ENCODE measurements around the gene TACC3.
"Not testable (repeated sequence)": the region's sequence is repeated elsewhere in the genome, so short reads cannot be mapped to it uniquely, and the experiment has no call there.

TACC3 gene

DNA sequence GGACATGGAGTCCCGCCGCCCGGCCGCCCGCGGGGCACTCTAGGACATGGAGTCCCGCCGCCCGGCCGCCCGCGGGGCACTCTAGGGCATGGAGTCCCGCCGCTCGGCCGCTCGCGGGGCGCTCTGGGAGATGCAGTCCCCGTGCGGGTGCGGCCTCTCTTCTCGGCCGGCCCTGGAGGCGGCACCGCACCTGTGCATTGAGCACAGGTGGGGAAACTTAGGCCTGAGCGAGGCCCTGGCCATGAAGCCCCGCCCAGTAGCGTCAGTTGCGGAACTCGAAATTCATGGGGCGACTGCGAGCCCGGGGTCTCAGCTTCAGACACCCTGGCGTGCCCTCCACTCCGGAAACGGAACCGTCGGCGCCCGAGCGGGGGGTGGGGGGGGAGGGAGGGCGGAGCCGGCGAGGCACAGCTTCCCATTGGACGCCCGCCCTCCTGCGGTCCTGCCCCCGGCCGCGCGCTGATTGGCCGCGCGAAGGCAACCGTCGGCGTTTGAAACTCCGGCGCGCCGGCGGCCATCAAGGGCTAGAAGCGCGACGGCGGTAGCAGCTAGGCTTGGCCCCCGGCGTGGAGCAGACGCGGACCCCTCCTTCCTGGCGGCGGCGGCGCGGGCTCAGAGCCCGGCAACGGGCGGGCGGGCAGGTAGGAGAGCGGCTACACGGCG lies at the start of gene TACC3, which contains the start of gene TMEM129:
Gene TACC3 (plus strand): TSS at position 519 of the 663 bp plus-strand sequence. CDS start 1,901 bp downstream, outside the sequence.
Gene TMEM129 (minus strand): TSS at position 321 of the 663 bp plus-strand sequence. CDS start 486 bp downstream, outside the sequence.
- peak; percentile 79 for DNase-seq (ENCODE audit: low spot score)

DNA sequence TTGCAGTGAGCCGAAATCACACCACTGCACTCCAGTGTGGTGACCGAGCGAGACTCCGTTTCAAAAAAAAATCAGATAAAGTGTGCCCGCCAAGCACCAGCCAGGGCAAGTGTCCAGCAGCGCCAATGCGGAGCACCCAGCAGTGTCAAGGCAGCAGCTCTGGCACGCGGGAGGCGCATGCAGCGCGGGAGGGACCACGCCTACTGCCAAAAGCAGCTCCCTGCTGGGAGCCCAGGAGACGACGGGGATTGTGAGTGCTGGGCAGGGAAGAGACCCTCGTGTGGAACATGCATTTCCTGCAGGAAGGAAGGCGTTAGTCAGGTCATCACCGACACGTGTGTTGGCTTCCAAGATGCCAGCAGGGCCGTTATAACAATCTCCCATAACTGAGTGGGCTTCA lies 47.6 kb upstream of the TACC3 start:
- no peak for DNase-seq (ENCODE audit: low spot score)

DNA sequence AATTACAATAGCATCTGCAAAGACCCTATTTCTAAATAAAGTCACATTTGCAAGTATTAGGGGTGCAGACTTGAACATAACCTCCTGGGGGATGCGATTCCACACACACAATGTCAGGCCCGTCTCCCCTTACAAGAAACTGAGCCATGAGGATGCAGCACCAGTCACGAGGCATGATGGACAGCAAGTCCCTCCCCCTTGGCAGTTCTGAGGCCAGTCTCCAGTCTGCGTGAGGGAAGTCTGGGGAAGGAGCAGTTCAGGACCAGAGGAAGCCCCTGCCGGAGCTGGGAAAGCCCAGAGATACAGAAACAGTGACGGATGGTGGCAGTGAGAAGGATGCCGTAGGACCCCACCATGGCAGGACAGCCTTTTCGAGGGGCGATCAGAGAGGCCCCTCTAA lies 46.6 kb upstream of the TACC3 start:
- DNase-seq (ENCODE audit: low spot score) = no peak

DNA sequence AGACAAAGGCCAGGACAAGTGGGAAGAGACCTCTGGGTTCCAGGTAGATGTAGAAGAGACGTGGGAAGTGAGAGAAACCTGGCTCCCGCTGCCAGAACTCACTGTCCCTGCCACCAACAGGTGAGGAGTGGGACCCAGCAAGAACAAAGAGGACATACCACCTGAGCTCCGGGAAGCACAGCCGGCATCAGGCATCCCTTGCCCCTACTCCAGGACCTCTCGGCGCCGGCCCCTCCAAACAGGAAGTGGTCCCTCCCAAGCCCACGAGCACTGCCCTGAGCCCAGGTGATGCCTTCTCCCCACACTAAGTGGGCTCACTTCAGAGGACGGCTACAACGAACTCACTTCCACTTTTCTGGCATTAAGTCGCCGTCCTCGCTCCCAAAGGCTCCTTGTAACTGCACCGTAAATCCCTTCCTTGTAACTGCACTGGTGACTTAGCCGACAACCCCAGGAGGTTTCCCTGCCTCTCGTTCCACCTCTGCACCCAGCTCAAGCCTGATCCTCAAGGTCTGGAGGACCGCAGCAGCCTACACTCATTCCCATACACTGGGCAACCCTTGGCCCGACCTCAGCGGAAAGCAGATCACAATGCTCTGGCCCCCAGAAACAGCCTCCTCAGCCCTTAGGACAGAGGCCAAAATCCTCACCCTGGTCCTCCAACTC lies 46.1 kb upstream of the TACC3 start:
- DNase-seq (ENCODE audit: low spot score) = no peak

DNA sequence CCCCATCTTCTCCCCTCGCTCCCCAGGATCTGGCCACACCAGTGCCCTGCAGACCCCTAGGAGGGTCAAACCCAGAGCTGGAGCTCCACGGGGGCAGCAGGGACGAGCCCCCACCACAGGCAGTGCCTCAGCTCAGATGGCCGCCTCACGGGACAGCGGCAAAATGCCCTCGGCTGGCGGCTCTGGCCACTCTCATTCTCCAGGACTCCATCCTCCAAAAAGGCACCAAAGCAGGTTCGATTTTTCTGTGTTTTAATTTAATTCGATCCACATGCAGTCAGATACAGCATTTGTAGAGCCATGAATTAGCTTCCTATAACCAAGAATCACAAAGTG lies 45.6 kb upstream of the TACC3 start:
- DNase-seq (ENCODE audit: low spot score) = no peak

DNA sequence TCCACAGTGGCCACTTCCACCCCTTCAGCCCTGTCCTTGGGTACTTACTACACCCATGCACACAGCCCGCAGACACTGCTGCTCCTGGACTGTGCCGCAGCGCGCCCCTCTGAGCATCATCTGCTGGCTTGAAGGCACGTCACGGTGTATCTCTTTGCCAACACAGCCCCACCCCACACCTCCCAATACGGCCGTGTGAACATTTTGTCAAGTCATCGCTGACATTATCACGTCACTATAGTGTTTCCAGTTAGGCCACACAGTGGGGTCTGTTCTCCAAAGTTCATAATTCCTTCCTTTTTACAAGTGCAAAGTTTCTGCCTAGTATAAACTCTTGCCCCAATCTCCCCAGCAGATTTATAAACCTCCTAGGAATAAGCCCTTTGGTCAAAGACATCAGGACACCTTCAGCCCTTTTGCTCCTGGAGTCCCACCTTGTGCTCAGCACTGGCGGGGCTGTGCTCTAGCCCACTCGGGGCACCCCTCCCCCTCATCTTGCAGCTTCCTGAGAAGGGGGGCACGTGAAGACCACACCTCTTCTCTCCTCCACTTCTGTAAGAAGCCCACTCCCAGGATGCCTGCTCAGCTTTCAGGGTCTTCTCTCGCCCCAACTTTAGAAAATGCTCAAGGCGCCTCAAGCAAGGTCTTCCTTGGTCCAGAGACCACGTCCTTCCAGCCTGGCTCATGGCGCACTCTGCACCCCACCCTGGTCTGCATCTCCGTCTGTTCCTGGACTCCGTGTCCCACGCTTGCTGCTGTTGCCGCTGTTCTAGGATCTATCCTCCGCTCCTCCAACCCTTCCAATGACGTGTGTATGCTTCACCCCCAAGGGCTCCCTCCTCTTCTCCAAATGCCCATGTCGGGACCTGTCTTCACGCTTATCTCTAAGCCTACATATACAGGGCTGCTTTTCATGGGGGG lies 44.5 kb upstream of the TACC3 start:
- no peak for DNase-seq (ENCODE audit: low spot score)

DNA sequence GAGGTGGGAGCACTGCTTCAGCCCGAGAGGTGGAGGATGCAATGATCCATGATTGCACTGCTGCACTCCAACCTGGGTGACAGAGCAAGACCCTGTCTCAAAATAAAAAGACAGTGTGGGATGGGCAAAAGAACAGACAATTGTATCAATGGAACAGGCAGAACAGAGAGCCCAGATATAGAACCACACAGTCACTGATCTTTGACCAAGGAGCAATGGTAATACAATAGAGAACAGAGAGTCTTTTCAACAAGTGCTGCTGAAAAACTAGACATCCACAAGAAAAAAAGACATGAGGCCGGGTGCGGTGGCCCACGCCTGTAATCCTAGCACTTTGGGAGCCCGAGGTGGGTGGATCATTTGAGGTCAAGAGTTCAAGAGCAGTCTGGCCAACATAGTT lies 43.1 kb upstream of the TACC3 start:
- no peak for DNase-seq (ENCODE audit: low spot score)

DNA sequence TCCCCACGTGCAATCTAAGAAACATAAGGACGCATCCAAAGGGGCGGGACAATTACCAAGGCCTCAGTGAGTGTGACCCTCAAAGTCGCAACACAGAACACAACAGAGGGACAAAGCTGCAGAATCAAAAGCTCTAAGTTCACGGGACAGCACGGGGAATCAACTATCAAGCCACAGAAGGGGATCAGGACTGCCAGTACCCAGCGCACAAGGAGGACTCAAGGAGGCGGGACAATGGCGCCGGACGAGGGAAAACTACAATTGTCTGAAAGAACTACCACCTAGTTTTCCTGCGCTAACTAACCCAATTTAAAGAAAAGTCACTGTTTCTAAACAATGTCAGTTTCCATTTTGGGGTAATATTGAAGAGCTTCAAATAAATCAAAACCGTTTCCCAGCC lies 38.5 kb upstream of the TACC3 start:
- DNase-seq (ENCODE audit: low spot score) = no peak

DNA sequence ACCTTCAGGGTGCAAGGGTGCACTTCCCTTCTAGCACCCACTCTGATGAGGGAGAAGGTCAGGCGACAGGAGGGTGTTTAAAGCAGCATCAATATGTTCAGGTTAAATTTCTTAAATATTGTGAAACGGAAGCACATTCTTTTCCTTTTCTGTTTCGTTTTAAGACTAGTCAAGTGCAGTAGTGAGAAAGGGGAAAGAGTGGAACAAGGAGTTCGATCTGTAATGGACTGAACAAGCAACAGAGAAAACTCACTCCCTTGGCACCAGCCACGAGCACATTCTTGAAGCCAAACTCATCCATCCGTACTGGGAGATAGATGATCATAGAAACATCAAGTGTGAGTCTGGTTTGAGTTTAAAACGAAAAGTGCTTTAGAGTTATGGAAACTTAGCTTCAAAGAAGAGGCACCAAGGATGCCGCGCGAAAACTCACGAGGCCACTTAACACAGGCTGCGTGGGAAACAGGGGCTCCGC lies 38.0 kb upstream of the TACC3 start:
- DNase-seq (ENCODE audit: low spot score) = peak; percentile 8

DNA sequence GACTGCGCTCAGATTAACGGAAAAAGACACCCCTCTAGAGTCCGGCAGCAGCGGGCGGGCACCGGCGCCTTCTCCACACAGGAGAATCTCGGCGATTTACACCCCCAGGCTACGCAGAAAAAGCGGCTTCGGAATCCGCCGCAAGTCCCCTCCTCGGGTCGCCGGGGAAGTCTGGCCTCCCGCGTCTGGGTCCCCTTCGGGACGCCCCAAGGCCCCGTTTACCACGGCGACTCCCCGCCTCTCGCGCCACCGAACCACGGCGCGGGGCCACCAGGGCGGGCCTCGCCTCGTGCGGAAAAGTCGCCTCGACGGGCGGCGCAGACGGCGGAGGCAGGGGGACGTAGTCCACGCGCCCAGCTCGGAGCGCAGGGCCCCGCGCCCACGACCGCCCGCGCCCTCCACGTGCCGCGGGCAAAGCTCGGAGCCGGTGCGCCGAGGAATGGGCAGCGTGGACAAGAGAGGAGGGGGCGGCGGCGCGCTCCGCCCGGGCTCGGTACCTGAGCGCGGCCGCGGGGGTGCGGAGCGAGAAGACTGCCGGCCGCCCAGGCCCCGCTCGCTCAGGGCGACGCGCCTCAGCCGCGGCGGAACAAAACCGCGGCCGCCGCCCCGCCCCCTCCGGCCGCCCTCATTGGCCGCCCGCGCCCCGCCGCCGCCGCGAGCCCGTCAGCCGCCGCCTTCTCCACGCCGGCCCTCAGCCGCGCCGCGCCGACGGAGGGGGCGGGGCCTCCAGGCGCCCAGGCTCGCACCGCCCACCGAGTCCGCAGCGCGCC lies 37.4 kb upstream of the TACC3 start, which contains the start of gene FAM53A:
Gene FAM53A (minus strand): TSS at position 578 of the 770 bp plus-strand sequence. CDS start 15,572 bp downstream, outside the sequence.
- DNase-seq (ENCODE audit: low spot score) = peak; percentile 50

DNA sequence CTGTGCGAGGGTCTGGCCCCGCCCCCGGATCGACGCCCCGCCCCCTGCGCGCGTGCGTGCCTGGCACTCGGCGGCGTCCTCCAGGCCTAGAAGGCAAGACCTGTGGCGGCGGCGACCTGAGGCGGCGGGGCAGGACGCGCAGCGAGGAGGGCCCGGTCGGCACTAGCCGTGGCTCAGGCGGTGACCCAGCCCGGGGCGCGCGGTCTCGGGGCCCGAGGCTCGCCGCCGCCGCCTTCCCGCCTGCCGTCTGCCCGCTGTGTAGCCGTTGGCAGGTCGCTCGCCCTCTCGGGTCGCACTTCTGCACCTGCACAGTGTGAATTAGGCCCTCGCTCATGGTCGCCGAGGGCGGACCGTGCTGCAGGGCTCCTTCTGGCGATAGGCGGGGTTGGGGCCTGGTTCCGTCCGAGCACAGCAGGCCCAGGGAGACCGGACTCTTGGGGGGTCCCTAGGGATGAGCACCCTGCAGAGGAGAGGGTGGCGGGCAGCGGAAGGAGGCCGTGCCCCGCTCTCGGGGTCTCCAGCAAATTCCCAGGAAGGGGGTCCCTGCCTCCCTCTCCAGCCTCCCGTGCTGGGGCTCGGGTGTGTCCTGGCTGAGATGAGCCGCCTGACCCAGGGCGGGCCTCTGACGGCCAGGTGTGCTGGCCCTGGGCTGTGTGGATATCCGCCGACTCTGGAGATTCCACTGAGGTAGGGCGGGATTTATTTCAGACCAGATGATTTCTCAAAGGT lies 36.7 kb upstream of the TACC3 start:
- no peak for DNase-seq (ENCODE audit: low spot score)

DNA sequence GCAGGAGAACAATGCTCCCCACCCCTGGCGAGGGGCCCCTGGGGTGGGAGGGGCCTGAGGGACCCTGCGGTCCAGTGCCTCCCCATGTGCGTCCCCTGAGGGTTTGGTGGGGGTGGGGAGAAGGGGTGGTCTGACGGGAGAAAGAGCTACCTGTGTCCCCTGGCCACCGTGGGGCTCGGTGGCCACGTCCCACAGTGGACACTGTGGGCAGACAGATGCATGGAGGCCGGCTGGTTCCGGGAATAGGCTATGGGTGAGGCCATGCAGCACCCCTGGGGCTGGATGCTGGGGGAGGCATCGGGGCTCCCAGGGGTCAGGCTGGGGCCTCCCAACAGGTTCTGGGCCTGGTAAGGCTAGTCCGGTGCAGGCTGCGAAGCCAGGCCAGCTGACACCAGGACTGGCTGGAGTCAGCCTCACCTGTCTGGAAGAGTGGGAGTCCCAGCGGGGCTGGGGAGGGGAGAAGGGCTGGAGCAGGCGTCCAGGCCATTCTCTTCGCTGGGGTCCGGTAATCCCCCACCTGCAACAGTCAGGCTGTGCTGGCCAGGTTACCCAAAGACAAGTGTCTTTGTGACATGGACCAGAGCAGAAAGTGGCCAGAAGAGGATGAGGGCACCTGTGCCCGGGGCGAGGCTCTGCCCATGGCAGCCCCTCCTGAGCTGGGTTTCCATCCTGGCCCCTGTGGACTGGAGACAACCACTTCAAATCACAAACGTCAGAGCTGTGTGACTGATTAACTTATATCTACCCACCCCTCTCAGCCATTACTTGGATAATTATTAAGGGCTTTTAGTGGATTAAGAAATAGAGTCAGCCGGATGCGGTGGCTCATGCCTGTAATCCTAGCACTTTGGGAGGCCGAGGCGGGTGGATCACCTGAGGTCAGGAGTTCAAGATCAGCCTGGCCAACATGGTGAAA lies 35.8 kb upstream of the TACC3 start:
- no peak for DNase-seq (ENCODE audit: low spot score)

DNA sequence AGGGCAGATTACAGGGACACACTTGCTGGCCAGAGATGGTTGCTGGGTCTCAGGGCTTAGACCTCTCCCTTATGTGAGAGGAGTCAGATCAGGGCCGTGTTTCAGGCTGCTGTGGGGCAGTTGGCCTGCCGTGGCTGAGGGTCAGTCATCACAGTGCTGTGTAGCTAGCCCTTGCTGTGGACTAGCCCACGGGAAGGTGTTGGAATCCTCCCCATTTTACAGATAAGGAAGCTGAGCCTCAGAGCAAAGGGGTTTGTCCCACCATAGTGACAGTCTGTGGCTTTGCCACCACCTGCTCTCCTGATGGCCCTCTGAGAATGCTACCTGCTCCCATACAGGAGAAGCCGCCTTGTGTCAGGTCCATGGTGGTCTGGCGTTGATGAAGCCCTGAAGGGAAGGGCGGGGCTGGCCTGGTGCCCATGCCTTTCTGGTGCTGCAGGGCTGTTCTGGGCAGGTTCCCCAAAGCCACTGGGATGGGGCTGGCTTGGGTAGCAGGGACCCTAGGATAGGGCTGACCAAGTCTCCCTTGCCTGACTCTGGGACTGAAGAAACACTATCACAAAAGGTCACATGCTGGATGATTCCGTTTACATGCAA lies 34.8 kb upstream of the TACC3 start:
- DNase-seq (ENCODE audit: low spot score) = no peak

DNA sequence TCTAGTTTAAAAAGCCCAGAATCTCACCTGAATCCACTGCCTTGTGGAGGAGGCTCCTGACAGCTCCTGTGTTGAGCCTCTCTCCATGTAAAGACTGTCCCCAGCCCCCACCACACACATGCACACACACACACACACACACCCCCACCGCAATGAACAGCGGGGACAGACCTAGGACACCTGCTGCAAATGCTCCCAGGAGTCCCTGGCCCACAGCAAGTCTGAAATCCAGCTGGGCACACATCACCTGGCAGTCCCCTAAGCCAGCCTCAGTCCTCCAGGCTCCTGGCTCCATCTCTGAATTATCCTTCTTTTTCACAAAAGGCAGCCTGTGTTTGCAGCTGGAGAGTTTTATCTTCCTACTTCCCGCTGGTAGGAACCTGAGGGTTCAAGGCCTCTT lies 30.6 kb upstream of the TACC3 start:
- no peak for DNase-seq (ENCODE audit: low spot score)

DNA sequence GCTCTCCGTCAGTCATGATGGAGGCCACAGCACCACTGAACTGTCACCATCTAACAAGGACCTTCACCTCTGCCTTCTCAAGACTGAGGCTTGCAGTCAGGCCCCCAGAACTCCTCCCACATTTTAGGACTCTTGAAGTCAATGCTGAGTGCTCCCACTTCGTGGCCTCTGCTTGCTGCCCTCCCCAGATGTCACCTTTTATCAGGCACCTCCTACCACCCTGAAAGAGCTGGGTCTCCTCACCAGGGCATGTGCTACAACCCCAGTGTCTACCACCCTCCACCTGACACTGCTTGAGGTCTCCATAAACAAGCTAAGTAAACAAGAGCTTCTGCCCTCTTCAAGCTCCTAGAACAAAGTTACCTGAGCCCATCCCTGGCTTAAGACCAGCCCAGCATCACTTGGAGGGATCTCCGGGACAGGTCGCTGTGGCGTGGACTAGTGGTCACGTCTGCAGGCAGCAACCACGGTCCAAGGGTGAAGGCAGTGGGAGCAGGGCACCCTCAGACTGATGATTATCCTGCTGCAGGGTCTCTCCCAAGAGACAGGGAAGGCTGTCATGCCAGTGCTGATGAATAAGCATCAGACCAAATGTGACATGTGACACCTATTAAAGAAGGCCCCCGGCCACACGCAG lies 29.5 kb upstream of the TACC3 start:
- no peak for DNase-seq (ENCODE audit: low spot score)

DNA sequence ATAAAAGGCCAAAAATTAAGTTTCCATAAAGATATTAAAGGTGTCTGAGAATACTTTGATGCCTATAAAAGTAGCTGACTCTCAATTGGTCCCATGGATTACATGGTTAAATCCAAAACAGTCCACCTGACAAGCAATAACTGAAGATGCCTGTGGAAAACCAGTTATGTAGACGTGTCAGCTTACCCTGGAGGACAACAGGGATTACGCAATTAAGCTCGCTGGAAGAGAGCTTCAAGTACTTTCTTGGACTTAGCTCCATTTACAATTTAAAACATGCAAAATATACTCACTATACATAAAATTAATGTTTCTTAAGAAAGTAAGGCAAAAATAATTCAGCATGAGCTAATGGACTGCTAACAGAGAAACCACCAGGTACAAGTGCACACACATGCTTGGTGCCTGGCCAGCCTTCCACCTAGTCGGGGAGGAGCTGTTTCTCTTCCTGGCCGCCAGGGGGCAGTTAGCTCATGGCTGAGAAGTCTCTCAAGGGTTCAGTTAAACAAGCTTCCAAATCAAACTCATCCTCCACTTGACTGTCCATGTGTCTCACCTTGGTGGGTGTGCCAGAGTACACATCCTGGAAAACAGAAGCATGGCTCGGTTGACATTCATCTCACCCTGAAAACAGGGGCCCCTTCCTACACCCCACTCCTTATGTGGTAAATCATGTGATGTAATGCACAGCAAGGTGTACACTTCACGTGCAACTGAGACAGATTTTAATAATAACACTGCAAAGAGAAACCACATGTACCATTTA lies 28.0 kb upstream of the TACC3 start:
- peak; percentile 40 for DNase-seq (ENCODE audit: low spot score)

DNA sequence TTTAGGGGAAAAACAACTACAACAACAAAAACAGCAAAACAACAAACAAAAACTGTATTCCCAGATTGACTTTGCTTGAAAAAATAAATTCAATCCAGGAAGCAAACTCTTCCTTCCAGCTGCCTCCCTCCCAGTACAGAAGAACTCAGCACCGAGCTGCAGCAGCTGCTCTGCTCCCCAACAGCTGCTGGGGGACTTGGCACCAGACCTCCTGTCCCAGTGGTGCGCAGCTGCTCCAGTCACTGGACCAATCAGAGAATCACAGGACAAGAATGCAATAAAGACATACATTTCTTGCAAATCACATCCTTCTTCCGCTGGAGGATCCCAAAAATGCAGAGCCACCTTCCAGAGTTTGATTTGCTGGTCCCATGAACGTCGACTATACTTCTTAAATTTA lies 25.4 kb upstream of the TACC3 start:
- no peak for DNase-seq (ENCODE audit: low spot score)

DNA sequence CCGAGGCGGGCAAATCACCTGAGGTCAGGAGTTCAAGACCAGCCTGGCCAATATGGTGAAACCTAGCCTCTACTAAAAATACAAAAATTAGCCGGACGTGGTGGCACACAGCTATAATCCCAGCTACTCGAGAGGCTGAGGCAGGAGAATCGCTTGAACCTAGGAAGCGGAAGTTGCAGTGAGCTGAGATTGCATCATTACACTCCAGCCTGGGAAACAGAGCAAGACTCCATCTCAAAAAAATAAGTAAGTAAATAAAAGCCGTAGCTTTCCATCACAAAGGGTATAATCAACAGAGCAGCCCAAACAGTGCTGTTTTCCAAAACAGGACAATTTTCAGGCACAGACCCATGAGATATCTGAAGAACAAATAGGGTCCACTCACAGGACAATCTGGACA lies 19.6 kb upstream of the TACC3 start:
- DNase-seq (ENCODE audit: low spot score) = not testable (repeated sequence)

Measured in COLO829 (cell line).